ENCODE data around the gene PLSCR3. TPM values are rescaled to one million over a fixed set of nuclear protein-coding genes. Genes with fewer than 3 reads are reported as not detected.

The PLSCR3 gene
- total RNA-seq, 1 donor from 2014 or later, result 81.4 TPM

DNA sequence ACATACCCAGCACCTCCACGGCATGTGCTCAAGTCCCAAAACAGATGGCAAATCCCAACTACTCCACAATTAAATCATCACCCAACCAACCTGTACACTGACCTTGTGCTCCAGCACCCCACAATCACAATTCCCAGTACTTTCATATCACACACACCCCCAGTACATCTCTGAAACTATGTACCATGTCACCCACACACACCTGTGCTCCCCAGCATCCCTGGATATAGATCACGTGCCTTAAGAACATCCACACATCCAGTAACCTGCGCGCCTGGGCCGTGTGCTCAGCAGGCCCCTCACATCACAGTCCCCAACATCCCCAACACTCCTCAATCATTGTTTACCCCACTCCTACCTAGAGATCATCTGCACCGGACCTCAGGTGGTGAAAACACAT, 15.4 kb upstream of the PLSCR3 start:
- Mint-ChIP-seq H3K4me3 (ENCODE audit: unreplicated experiment) (no peak overlapping the region), H3K36me3 (ENCODE audit: unreplicated experiment) (peaks cover 25% of the 10 kb centered on the region), H3K27me3 (ENCODE audit: unreplicated experiment) (no peaks in the 10 kb centered on the region), H3K4me1 (ENCODE audit: unreplicated experiment) (peaks cover 22% of the 10 kb centered on the region), H3K27ac (ENCODE audit: unreplicated experiment) (no peak overlapping the region), H3K9me3 (ENCODE audit: unreplicated experiment) (no peaks in the 10 kb centered on the region)
- DNase-seq (ENCODE audit: extremely low spot score, unreplicated experiment), result no peak
- TF ChIP-seq, protein P1, sequence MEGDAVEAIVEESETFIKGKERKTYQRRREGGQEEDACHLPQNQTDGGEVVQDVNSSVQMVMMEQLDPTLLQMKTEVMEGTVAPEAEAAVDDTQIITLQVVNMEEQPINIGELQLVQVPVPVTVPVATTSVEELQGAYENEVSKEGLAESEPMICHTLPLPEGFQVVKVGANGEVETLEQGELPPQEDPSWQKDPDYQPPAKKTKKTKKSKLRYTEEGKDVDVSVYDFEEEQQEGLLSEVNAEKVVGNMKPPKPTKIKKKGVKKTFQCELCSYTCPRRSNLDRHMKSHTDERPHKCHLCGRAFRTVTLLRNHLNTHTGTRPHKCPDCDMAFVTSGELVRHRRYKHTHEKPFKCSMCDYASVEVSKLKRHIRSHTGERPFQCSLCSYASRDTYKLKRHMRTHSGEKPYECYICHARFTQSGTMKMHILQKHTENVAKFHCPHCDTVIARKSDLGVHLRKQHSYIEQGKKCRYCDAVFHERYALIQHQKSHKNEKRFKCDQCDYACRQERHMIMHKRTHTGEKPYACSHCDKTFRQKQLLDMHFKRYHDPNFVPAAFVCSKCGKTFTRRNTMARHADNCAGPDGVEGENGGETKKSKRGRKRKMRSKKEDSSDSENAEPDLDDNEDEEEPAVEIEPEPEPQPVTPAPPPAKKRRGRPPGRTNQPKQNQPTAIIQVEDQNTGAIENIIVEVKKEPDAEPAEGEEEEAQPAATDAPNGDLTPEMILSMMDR (IDR thresholded peaks at IDR 0.05), result no peak

DNA sequence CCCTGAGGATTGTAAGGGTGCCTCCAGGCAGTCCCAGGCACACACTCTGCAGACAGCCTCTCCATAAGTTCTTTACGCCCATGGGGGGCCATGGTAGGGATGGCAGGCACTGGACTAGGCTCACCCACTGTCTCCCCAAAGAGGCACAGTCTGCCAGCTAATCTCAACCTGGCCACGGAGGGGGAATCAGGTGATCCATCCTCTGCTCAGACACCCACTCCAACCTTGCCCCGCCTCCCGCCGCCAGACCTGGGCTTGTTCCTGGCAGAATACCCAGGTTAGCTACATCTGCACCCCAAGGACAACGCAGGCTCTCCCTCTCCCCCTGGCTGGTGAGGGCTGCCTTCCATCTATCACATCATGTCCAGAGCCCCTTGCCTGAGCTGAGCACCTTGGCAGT, 14.5 kb upstream of the PLSCR3 start:
- no peaks in the 10 kb centered on the region for H3K9me3 Mint-ChIP-seq (ENCODE audit: unreplicated experiment)
- peaks cover 24% of the 10 kb centered on the region for H3K36me3 Mint-ChIP-seq (ENCODE audit: unreplicated experiment)
- DNase-seq (ENCODE audit: extremely low spot score, unreplicated experiment), result no peak
- no peak overlapping the region for H3K4me3 Mint-ChIP-seq (ENCODE audit: unreplicated experiment)
- H3K27me3 Mint-ChIP-seq (ENCODE audit: unreplicated experiment), result no peaks in the 10 kb centered on the region
- TF ChIP-seq, protein P1 (IDR thresholded peaks at IDR 0.05), result no peak
- H3K27ac Mint-ChIP-seq (ENCODE audit: unreplicated experiment), result no peak overlapping the region
- H3K4me1 Mint-ChIP-seq (ENCODE audit: unreplicated experiment), result peaks cover 22% of the 10 kb centered on the region

DNA sequence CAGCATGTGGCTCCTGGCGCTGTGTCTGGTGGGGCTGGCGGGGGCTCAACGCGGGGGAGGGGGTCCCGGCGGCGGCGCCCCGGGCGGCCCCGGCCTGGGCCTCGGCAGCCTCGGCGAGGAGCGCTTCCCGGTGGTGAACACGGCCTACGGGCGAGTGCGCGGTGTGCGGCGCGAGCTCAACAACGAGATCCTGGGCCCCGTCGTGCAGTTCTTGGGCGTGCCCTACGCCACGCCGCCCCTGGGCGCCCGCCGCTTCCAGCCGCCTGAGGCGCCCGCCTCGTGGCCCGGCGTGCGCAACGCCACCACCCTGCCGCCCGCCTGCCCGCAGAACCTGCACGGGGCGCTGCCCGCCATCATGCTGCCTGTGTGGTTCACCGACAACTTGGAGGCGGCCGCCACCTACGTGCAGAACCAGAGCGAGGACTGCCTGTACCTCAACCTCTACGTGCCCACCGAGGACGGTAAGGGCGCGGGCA, 14.0 kb upstream of the PLSCR3 start:
- peaks cover 22% of the 10 kb centered on the region for H3K4me1 Mint-ChIP-seq (ENCODE audit: unreplicated experiment)
- no peak overlapping the region for H3K4me3 Mint-ChIP-seq (ENCODE audit: unreplicated experiment)

DNA sequence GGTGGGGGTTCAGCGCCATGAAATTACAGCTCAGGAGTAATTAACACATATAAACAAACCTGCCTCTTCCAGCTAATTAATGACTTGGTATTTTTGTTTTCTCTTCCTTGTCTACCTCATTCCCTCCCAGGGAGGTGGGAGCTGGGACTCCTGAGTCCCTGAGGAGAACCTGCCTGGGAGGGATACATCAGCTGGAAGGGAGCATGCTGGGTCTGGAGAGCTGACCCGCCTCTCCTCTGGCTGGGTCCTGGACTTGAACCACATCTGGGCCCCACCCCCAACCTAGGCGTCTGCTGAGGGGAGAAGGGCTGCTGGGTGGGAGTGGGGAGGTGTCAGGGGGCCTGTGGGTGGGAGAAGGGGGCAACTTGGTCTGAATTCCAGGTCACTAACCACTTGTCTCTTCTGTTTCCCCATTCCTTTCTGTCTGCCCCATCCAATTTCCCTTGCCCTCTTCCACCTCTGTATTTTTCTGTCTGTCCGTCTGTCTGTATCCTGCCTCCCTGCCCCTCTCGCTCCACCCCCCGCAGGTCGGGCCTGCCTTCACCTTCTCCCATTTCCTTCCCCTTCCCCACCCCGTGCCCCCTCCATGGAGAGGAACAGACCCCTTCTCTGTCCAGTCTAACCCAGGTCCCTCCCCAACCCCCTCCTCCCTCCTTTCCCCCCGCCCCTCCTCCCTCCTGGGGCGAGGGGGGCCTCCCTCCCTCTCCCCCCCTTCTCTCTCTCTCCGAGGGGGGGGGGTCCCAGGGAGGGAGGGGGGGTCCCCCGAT, 13.3 kb upstream of the PLSCR3 start, which contains the start of gene NLGN2:
Gene NLGN2 (plus strand): TSS at position 361 of the 767 bp plus-strand sequence. CDS start 411 bp downstream, outside the sequence.
- Mint-ChIP-seq H3K27ac (ENCODE audit: unreplicated experiment) (no peak within 1 kb of the TSS), H3K4me3 (ENCODE audit: unreplicated experiment) (no peak within 1 kb of the TSS)
- TF ChIP-seq, protein P1 (IDR thresholded peaks at IDR 0.05), result no peak

More for the DNA sequence above, 14.0 kb upstream of the PLSCR3 start:
- Mint-ChIP-seq H3K9me3 (ENCODE audit: unreplicated experiment) (no peaks in the 10 kb centered on the region), H3K36me3 (ENCODE audit: unreplicated experiment) (peaks cover 24% of the 10 kb centered on the region), H3K27ac (ENCODE audit: unreplicated experiment) (no peak overlapping the region), H3K27me3 (ENCODE audit: unreplicated experiment) (no peaks in the 10 kb centered on the region)
- TF ChIP-seq, protein P1 (IDR thresholded peaks at IDR 0.05), result no peak
- no peak for DNase-seq (ENCODE audit: extremely low spot score, unreplicated experiment)

DNA sequence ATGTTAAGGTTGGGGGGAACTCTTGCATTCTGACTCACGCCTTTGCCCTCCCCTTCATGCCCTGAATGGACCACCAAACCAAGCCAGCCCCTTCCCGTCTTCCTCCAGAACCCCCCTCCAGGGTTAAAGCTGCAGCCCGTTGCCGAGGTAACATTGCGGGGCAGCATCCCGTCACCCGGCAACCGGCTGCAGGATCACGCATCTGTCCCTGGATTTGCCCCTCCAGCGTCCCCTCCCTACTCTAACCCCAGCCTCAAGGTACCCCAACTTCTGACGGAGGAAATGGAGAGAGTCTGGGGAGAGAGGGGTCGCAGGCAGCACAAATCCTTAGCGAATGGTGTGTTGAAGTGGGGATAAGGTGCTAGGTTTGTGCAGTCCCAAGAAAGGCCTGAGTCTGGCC, 12.8 kb upstream of the PLSCR3 start:
- Mint-ChIP-seq H3K4me1 (ENCODE audit: unreplicated experiment) (peaks cover 22% of the 10 kb centered on the region), H3K4me3 (ENCODE audit: unreplicated experiment) (no peak overlapping the region), H3K36me3 (ENCODE audit: unreplicated experiment) (peaks cover 18% of the 10 kb centered on the region), H3K27me3 (ENCODE audit: unreplicated experiment) (no peaks in the 10 kb centered on the region), H3K27ac (ENCODE audit: unreplicated experiment) (no peak overlapping the region), H3K9me3 (ENCODE audit: unreplicated experiment) (no peaks in the 10 kb centered on the region)
- no peak for DNase-seq (ENCODE audit: extremely low spot score, unreplicated experiment)
- TF ChIP-seq, protein P1 (IDR thresholded peaks at IDR 0.05), result no peak

More for the DNA sequence above, 13.3 kb upstream of the PLSCR3 start, which contains the start of gene NLGN2:
- H3K9me3 Mint-ChIP-seq (ENCODE audit: unreplicated experiment), result no peaks in the 10 kb centered on the region
- no peaks in the 10 kb centered on the region for H3K27me3 Mint-ChIP-seq (ENCODE audit: unreplicated experiment)
- H3K36me3 Mint-ChIP-seq (ENCODE audit: unreplicated experiment), result peaks cover 20% of the 10 kb centered on the region
- H3K4me1 Mint-ChIP-seq (ENCODE audit: unreplicated experiment), result peaks cover 22% of the 10 kb centered on the region
- DNase-seq (ENCODE audit: extremely low spot score, unreplicated experiment), result no peak
